GM20000 (cell line): ENCODE measurements around the gene CENPF.

Experiments used
- DNase-seq: peaks from one replicate; pipeline ENCODE4 v3.0.0; 2012; ENCODE audit warnings: low spot score
- CTCF ChIP-seq: IDR thresholded peaks from 2 replicates; pipeline ENCODE4 v1.5.1; 2012; ENCODE audit warnings: mild to moderate bottlenecking, control low read depth; ENCODE audit errors: extremely low read depth, missing control alignments

CENPF gene

GRCh38 chr1:214688891-214689290 is 85.9 kb downstream of the CENPF start:
- DNase-seq, result no peak
- no peak for TF ChIP-seq CTCF

GRCh38 chr1:214694769-214695168 is 91.8 kb downstream of the CENPF start:
- no peak for TF ChIP-seq CTCF
- no peak for DNase-seq

GRCh38 chr1:214698559-214698958 is 95.6 kb downstream of the CENPF start:
- no peak for TF ChIP-seq CTCF
- no peak for DNase-seq

- no peak for DNase-seq
- no peak for TF ChIP-seq CTCF
Observed at GRCh38 chr1:214700437-214700836, 97.4 kb downstream of the CENPF start.

- no peak for TF ChIP-seq CTCF
- no peak for DNase-seq
Observed at GRCh38 chr1:214702556-214702955, 99.6 kb downstream of the CENPF start.

DNA sequence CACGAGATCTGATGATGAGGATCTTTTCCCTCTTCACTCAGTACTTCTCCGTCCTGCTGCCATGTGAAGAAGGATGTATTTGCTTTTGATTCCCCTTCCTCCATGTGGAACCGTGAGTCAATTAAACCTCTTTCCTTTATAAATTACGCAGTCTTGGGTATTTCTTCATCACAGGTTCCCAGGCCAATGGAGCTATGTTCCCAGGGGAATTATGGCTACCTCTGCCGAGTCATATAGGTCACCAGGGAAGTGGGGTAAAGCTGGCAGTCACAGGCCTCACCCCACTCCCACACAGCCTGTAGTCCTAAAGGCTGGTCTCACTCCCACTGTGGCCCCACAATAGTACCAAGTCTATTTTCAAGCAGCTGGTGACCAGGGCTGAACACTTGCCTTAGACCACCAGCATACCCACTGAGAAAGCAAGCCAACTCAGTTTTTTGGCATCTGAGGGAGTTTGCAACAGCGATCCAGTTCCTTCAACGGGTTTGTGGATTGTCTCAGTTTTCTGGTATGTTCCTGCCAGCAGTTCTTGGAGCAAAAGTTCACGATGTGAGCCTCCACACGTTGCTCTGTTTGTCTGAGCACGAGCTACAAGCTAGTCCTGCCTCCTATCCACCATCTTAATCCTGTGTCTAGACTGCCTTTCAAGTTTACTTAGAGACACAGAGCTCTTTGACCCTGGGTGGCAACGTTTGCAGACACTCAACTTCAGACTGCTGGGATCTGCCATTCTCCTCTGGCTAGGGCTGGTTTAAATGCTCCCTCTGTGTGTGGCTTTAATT is 104.5 kb downstream of the CENPF start:
- TF ChIP-seq CTCF, result no peak
- DNase-seq, result no peak

DNA sequence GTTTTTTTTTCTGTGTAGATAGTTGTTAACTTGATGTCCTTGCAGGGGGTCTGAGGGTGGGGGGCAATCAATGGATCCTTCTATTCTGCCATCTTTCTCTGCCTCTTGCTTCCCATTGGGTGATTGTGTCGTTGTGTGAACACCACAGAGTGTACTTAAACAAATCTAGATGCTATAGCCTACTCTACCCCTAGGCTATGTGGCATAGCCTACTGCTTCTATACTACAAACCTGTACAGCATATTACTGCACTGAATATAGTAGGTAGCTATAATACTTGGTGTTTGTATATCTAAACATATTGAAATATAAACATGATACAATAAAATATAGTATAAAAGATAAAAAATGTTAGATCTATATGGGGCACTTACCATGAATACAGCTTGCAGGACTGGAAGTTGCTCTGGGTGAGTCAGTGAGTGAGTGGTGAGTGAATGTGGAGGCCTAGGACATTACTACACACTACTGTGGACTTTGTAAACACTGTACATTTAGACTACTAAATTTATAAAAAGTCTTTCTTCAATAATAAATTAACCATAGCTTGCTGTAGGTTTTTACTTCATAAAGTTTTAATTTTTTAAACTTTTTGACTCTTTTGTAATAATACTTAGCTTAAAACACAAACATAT is 105.4 kb downstream of the CENPF start:
- TF ChIP-seq CTCF, result no peak
- DNase-seq, result no peak
